ENCODE data around the gene NDUFA8.

NDUFA8 gene

DNA sequence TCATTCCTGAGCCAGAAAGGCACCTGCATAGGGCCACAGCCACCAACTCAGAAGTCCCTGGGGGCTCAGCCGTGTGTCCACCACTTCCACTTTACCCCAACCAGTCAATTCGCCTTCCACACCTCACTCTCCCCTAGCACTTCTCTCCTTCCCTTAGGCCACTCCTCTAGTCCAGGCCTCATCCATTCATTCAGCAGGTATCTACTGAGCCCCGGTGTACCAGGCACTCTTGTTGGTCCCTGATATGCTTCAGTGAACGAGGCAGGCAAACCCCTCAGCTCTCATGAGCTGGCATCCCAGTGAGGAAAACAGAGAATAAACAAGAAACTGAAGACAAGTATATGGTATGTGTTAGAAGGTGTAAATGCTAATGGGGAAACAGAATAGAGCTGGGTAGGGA, 28.7 kb downstream of the NDUFA8 start:
- no peak overlapping the region for H3K4me3 ChIP-seq (ENCODE audit: low read depth, low read length)
- no peaks in the 10 kb centered on the region for H3K36me3 ChIP-seq
- H3K27ac ChIP-seq, result no peak overlapping the region
- H3K9me3 ChIP-seq (ENCODE audit: severe bottlenecking), result no peaks in the 10 kb centered on the region
- peaks cover 15% of the 10 kb centered on the region for H3K27me3 ChIP-seq (ENCODE audit: insufficient read depth, low read depth, severe bottlenecking)
- no peak for DNase-seq
- TF ChIP-seq, protein P1, sequence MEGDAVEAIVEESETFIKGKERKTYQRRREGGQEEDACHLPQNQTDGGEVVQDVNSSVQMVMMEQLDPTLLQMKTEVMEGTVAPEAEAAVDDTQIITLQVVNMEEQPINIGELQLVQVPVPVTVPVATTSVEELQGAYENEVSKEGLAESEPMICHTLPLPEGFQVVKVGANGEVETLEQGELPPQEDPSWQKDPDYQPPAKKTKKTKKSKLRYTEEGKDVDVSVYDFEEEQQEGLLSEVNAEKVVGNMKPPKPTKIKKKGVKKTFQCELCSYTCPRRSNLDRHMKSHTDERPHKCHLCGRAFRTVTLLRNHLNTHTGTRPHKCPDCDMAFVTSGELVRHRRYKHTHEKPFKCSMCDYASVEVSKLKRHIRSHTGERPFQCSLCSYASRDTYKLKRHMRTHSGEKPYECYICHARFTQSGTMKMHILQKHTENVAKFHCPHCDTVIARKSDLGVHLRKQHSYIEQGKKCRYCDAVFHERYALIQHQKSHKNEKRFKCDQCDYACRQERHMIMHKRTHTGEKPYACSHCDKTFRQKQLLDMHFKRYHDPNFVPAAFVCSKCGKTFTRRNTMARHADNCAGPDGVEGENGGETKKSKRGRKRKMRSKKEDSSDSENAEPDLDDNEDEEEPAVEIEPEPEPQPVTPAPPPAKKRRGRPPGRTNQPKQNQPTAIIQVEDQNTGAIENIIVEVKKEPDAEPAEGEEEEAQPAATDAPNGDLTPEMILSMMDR (IDR thresholded peaks at IDR 0.05; ENCODE audit: low read depth, low read length), result no peak

DNA sequence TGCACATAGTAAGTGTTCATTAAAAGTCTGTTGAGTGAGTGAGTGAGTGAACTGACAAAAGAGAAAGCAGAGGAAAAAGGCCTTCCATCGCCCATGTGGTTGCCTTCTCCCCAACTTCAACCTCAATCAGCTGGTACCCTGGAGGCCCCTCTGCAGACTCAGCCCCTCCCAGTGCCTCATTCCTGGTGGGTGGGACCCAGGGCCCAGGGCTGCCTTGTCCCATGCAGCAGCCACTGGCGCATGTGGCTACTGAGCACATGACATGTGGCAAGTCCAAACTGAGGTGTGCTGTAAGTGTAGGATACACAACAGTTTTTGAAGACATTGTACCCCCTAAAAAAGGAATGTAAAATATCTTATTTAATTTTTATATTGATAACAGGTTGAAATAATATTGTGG, 29.6 kb downstream of the NDUFA8 start:
- TF ChIP-seq, protein P1 (IDR thresholded peaks at IDR 0.05; ENCODE audit: low read depth, low read length), result no peak
- DNase-seq, result no peak
- H3K27ac ChIP-seq, result no peak overlapping the region
- H3K9me3 ChIP-seq (ENCODE audit: severe bottlenecking), result no peaks in the 10 kb centered on the region
- H3K27me3 ChIP-seq (ENCODE audit: insufficient read depth, low read depth, severe bottlenecking), result peaks cover 19% of the 10 kb centered on the region
- no peak overlapping the region for H3K4me3 ChIP-seq (ENCODE audit: low read depth, low read length)
- no peaks in the 10 kb centered on the region for H3K36me3 ChIP-seq

DNA sequence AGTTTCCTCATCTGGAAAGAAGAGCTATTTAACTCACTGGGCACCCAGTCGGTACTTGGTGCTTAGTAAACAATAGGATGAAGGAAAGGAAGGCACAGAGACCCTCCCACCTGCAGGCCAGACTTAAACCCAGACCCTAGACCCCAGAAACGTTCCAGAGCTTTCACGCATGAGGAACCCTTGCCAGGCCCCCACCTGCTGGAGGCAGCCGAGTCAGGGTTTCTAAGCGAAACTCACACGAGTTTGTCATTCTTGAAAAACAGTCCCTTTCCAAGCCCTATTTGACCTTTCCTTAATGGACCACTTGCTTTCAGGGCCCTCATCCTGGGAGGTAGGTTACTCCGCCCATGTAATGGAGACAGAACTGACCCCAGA, 30.6 kb downstream of the NDUFA8 start:
- Histone ChIP-seq H3K36me3 (no peaks in the 10 kb centered on the region), H3K27me3 (ENCODE audit: insufficient read depth, low read depth, severe bottlenecking) (peaks cover 22% of the 10 kb centered on the region)
- TF ChIP-seq, protein P1 (IDR thresholded peaks at IDR 0.05; ENCODE audit: low read depth, low read length), result no peak

DNA sequence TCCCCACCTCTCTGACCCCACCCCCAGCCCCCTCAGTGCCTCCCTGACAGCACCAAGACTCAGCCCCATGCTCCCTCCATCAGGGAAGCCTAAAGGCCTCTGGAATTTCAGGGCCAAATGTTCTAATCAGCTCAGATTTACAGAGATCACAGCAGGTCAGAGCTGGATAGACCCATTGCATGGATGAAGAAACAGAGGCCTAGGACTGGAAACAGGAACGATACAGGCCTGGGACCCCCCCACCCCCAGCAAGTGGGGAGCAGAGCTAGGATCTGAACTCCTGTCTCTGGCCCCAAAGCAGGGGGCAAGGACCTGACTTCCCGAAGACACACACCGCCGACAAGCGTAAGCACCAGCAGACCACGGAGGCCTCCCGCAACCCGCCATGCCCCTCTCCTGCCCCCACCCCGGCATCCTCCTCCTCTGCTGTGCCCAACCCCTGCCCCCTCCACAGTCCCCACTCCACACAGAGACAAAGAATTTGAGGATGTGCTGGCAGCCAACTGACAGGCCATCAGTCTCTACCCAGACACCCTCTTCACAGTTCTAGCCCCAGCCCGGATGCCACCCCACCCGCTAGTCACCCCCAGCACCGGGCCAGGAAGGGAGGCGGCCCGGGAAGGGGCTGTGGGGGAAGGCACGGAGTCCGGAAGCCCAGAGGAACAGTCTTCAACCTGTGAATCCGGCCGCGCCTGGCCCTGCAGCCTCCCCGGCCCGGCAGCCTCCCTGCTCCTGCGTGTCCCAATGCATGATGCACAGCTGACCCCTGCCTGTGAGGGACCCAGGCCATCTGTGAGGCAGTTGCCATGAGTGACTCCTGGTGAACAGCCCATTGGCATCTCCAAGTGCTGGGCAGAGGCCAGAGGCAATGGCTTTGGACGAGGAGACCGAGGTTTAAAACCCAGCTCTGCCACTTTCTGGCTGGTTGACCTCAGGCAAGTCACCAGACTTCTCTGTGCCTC, 31.3 kb downstream of the NDUFA8 start:
- Histone ChIP-seq H3K27me3 (ENCODE audit: insufficient read depth, low read depth, severe bottlenecking) (peaks cover 23% of the 10 kb centered on the region), H3K27ac (no peak overlapping the region), H3K9me3 (ENCODE audit: severe bottlenecking) (no peaks in the 10 kb centered on the region), H3K4me3 (ENCODE audit: low read depth, low read length) (no peak overlapping the region), H3K36me3 (no peaks in the 10 kb centered on the region)
- TF ChIP-seq, protein P1 (IDR thresholded peaks at IDR 0.05; ENCODE audit: low read depth, low read length), result no peak
- no peak for DNase-seq

More for the DNA sequence above, 30.6 kb downstream of the NDUFA8 start:
- Histone ChIP-seq H3K27ac (no peak overlapping the region), H3K4me3 (ENCODE audit: low read depth, low read length) (no peak overlapping the region), H3K9me3 (ENCODE audit: severe bottlenecking) (no peaks in the 10 kb centered on the region)
- no peak for DNase-seq

DNA sequence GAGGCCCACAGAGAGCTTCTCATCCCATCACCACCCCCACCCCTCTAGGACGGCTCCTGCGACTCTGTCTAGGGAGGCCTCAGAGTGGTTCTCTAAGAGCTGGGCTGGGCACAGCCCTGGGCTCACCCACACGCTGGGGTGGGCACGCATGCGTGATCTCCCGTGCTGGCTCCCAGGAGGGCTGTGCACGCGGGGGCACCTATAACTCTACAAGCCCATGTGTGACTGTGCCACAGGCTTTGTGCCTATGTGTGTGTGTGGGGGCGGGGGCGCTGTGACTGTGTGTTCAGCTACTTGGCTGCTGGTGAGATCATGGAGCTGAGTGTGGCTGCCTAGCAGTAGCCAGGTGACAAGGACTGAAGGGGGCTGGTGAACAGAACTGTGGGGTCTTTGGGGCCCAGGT, 32.2 kb downstream of the NDUFA8 start:
- H3K27ac ChIP-seq, result no peak overlapping the region
- TF ChIP-seq, protein P1 (IDR thresholded peaks at IDR 0.05; ENCODE audit: low read depth, low read length), result no peak
- H3K36me3 ChIP-seq, result no peaks in the 10 kb centered on the region
- H3K4me3 ChIP-seq (ENCODE audit: low read depth, low read length), result no peak overlapping the region
- DNase-seq, result no peak
- no peaks in the 10 kb centered on the region for H3K9me3 ChIP-seq (ENCODE audit: severe bottlenecking)
- peaks cover 25% of the 10 kb centered on the region for H3K27me3 ChIP-seq (ENCODE audit: insufficient read depth, low read depth, severe bottlenecking)

Measured in WERI-Rb-1 (cell line).